GM12878 (cell line): ENCODE measurements around the gene LY9. TPM values are rescaled to one million over a fixed set of nuclear protein-coding genes. Genes with fewer than 3 reads are reported as not detected.

Experiments used
- ATAC-seq: fragments of 200-7000 bp; cut with Tn5 transposase; 3 replicates; pipeline ENCODE4 v1.9.1; 2020; ENCODE audit warnings: mild to moderate bottlenecking, moderate library complexity
- BruUV-seq: library from RNA; stranded (reverse); fragments of 400-500 nt; replicated peaks from 2 replicates; lab custom pipeline; 2021; lab: Mats Ljungman, UMichigan
- CTCF ChIA-PET: fragments of 300-600 bp; sonication (Branson Sonifier 250); formaldehyde crosslinking; extraction: SDS; loops from one replicate; lab custom pipeline; 2021; ENCODE audit warnings: inconsistent platforms; lab: Yijun Ruan, JAX
- POLR2A ChIA-PET: fragments of 350-600 bp; formaldehyde crosslinking; extraction: SDS; loops from one replicate; lab custom pipeline; 2021; ENCODE audit warnings: inconsistent platforms; lab: Charles Lee
- RAD21 ChIA-PET: fragments of 300-600 bp; sonication (Branson Sonifier 250); formaldehyde crosslinking; loops from one replicate; lab custom pipeline; 2023; ENCODE audit warnings: antibody characterized with exemption; ENCODE audit not compliant: unreplicated experiment; lab: Charles Lee
- SMC1A ChIA-PET: fragments of 300-600 bp; sonication (Branson Sonifier 250); formaldehyde crosslinking; loops from one replicate; lab custom pipeline; 2023; ENCODE audit not compliant: unreplicated experiment, uncharacterized antibody; lab: Charles Lee
- DNase-seq: peaks from one replicate; pipeline ENCODE4 v3.0.0-alpha.2; 2011; ENCODE audit warnings: low read depth, low spot score
- FAIRE-seq: peaks from 3 replicates; lab custom pipeline; 2011; peaks lifted over from hg19 to GRCh38; lab: Jason Lieb, UNC
- H2AFZ ChIP-seq: 2 replicates; pipeline ENCODE4 v1.6.0; 2011; ENCODE audit warnings: low read depth, low read length, control low read depth; ENCODE audit not compliant: control insufficient read depth
- H3K27ac ChIP-seq: 2 replicates; pipeline ENCODE4 v1.5.1; 2011; ENCODE audit warnings: control low read depth; ENCODE audit not compliant: control insufficient read depth, insufficient read depth
- H3K27me3 ChIP-seq, 2 experiments: replicated peaks in 1 of 2; 2 replicates each; pipeline versions ENCODE4 v1.6.0 to v1.6.1; 2011; ENCODE audit warnings: low read length in 1 of 2; ENCODE audit not compliant: control insufficient read depth in 2 of 2, insufficient read depth in 2 of 2
- H3K36me3 ChIP-seq, 2 experiments: 2 replicates each; pipeline ENCODE4 v1.5.1; 2011; ENCODE audit warnings: low read length in 1 of 2; ENCODE audit not compliant: control insufficient read depth in 2 of 2, insufficient read depth in 2 of 2
- H3K4me1 ChIP-seq: 2 replicates; pipeline ENCODE4 v1.6.1; 2011; ENCODE audit warnings: mild to moderate bottlenecking, low read length, moderate library complexity, mixed read lengths; ENCODE audit not compliant: control insufficient read depth, insufficient read depth
- H3K4me2 ChIP-seq: 2 replicates; pipeline ENCODE4 v1.6.0; 2011; ENCODE audit warnings: control low read depth; ENCODE audit not compliant: control insufficient read depth, insufficient read depth
- H3K4me3 ChIP-seq: fragments of 200-600 bp; sonication (generic); 2 replicates; pipeline ENCODE4 v1.5.1; 2016
- H3K79me2 ChIP-seq: 2 replicates; pipeline ENCODE4 v1.6.0; 2011; ENCODE audit warnings: low read length; ENCODE audit not compliant: control insufficient read depth, insufficient read depth
- H3K9ac ChIP-seq: 2 replicates; pipeline ENCODE4 v1.8.0; 2011; ENCODE audit warnings: low read length, control low read depth, mixed read lengths; ENCODE audit not compliant: control insufficient read depth, insufficient read depth
- H3K9me3 ChIP-seq: replicated peaks from 3 replicates; pipeline ENCODE4 v1.5.1; 2011; ENCODE audit warnings: mild to moderate bottlenecking, low read length; ENCODE audit not compliant: control insufficient read depth, insufficient read depth
- H4K20me1 ChIP-seq: 2 replicates; pipeline ENCODE4 v1.6.0; 2011; ENCODE audit not compliant: control insufficient read depth, insufficient read depth
- CBX5 ChIP-seq: sonication (generic); IDR thresholded peaks from 2 replicates; pipeline ENCODE4 v1.6.1; 2016; ENCODE audit warnings: low read depth, moderate library complexity, mild to moderate bottlenecking, inconsistent platforms
- ZNF592 ChIP-seq: fragments of 450-650 bp; IDR thresholded peaks from 2 replicates; pipeline ENCODE4 v1.6.1; 2017; ENCODE audit warnings: mild to moderate bottlenecking, moderate library complexity
- WGBS: methylation state at CpG from one replicate; pipeline ENCODE4 v1.1.6; 2016; ENCODE audit warnings: low lambda C conversion rate; ENCODE audit not compliant: insufficient replicate concordance, insufficient coverage; ENCODE audit errors: missing lambda C conversion rate; 5-methylcytosine and 5-hydroxymethylcytosine counted together
- in situ Hi-C: fragments of 300-500 bp; cut with MboI; formaldehyde crosslinking; loops from 9 replicates; pipeline ENCODE4 v1.14.3; 2018; ENCODE audit warnings: mixed read lengths
- intact Hi-C: fragments of 100-400 bp; cut with micrococcal nuclease; formaldehyde crosslinking; loops from one replicate; pipeline ENCODE4 v1.14.2; 2022; ENCODE audit not compliant: unreplicated experiment
- polyA plus RNA-seq, 11 experiments: library from polyadenylated mRNA; depleted of rRNA in 4 of 11; unstranded in 6 of 11; stranded (reverse) in 5 of 11; fragments of >200 nt; fragmentation: Nextera tagmentation in 4 of 11; fragmentation: Illumina TruSeq in 1 of 11; extraction: Ambion mirVana in 4 of 11; extraction: Trizol in 1 of 11; gene quantifications; 1 replicate in 1 of 11; 2 replicates in 10 of 11; pipeline versions ENCODE4 v1.2.1 to v1.2.3, GENCODE V29; 2011 to 2016; ENCODE audit warnings: inconsistent platforms in 2 of 11, missing spikeins in 2 of 11, low read depth in 1 of 11
- total RNA-seq, 4 experiments: library from RNA; depleted of rRNA in 3 of 4; stranded (reverse); fragments of >200 nt in 3 of 4; fragmentation: Illumina TruSeq in 1 of 4; extraction: Trizol in 1 of 4; gene quantifications; 2 replicates each; pipeline versions ENCODE4 v1.2.1 to v1.2.3, GENCODE V29; 2013 to 2021

Gene LY9
- total and polyA plus RNA-seq, 10 of the 15 experiments (the other 5 are each of a cell fraction or from before 2014, with no cell fraction given) = 2.7 to 12.5 (median 9.0) TPM

- TF ChIP-seq ZNF592 = no peak
Observed at GRCh38 chr1:160839746-160840145, 43.8 kb downstream of the LY9 start (continued).

GRCh38 chr1:160841079-160841478 is 45.1 kb downstream of the LY9 start:
- FAIRE-seq (no peak), DNase-seq (no peak), ATAC-seq (no peak)
- Histone ChIP-seq H3K4me3 (no peak overlapping the region), H3K4me1 (peaks cover 28% of the 10 kb centered on the region), H3K27me3 (no peaks in the 10 kb centered on the region), H3K27ac (no peak overlapping the region), H3K36me3 (no peaks in the 10 kb centered on the region), H3K79me2 (no peaks in the 10 kb centered on the region), H3K9me3 (no peaks in the 10 kb centered on the region; the same call in 2 of the 3 replicates), H3K4me2 (no peak overlapping the region), H3K9ac (no peak overlapping the region), H2AFZ (no peak overlapping the region), H4K20me1 (no peaks in the 10 kb centered on the region)
- intact Hi-C loops = no loop called here
- WGBS = 59% methylated on average over 4 of the region's 4 CpGs
- ChIA-PET RAD21 (interaction anchor here (1.0 to 4.3 kb wide), 8 partner anchors 15 to 149 kb away, joined by 3 to 27 read pairs (median 4); partner anchors contain the start of gene CD244), SMC1A (interaction anchor here (1.1 to 13.0 kb wide), 6 partner anchors 15 to 110 kb away, joined by 3 to 229 read pairs (median 16); partner anchors contain the start of gene CD244), CTCF (interaction anchor here (1.3 to 8.2 kb wide), 4 partner anchors 14 to 112 kb away, joined by 3 to 163 read pairs (median 28); partner anchors contain the start of genes CD244 and ITLN2), POLR2A (interaction anchor here (0.5 to 1.0 kb wide), 2 partner anchors 43 to 120 kb away, joined by 3 to 4 read pairs; no protein-coding TSS in a partner anchor)
- BruUV-seq = no TSS peak
- TF ChIP-seq CBX5 = no peak
- in situ Hi-C loops = no loop called here
